DND-41 (cell line): ENCODE results near the gene PDCD10.

Source experiments
- ATAC-seq: fragments of 200-7000 bp; cut with Tn5 transposase; 3 replicates; pipeline ENCODE4 v1.9.1; 2021; ENCODE audit warnings: low read depth; ENCODE audit not compliant: insufficient read depth
- DNase-seq: peaks from one replicate; pipeline ENCODE4 v3.0.0-alpha.2; 2020
- H2AFZ ChIP-seq: 2 replicates; pipeline ENCODE4 v1.6.0; 2012; ENCODE audit warnings: low read depth, low read length
- H3K27ac ChIP-seq: 2 replicates; pipeline ENCODE4 v1.5.1; 2012; ENCODE audit warnings: low read length, inconsistent platforms
- H3K27me3 ChIP-seq: fragments of 200-600 bp; sonication (generic); 2 replicates; pipeline ENCODE4 v1.6.0; 2012; ENCODE audit warnings: low read length, mild to moderate bottlenecking, inconsistent platforms; ENCODE audit not compliant: insufficient read depth, poor library complexity
- H3K36me3 ChIP-seq: 2 replicates; pipeline ENCODE4 v1.5.1; 2012; ENCODE audit warnings: low read length, inconsistent platforms; ENCODE audit not compliant: insufficient read depth
- H3K4me1 ChIP-seq: 2 replicates; pipeline ENCODE4 v1.5.1; 2012; ENCODE audit warnings: mild to moderate bottlenecking, low read length; ENCODE audit not compliant: insufficient read depth
- H3K4me2 ChIP-seq: 2 replicates; pipeline ENCODE4 v1.6.0; 2012; ENCODE audit warnings: mild to moderate bottlenecking, moderate library complexity, low read length, inconsistent platforms; ENCODE audit not compliant: insufficient read depth
- H3K4me3 ChIP-seq, 2 experiments: fragments of 200-600 bp in 1 of 2; shearing (Covaris generic) in 1 of 2; 2 replicates each; pipeline ENCODE4 v1.5.1; 2012 to 2016; ENCODE audit warnings: inconsistent platforms in 2 of 2, low read length in 2 of 2, mild to moderate bottlenecking in 2 of 2, low read depth in 1 of 2, moderate library complexity in 1 of 2
- H3K79me2 ChIP-seq: 2 replicates; pipeline ENCODE4 v1.6.0; 2012; ENCODE audit warnings: low read length, inconsistent platforms; ENCODE audit not compliant: insufficient read depth
- H3K9ac ChIP-seq: 2 replicates; pipeline ENCODE4 v1.6.0; 2012; ENCODE audit warnings: low read depth, mild to moderate bottlenecking, inconsistent platforms, low read length, moderate library complexity
- H3K9me3 ChIP-seq: 2 replicates; pipeline ENCODE4 v1.5.1; 2012; ENCODE audit warnings: low read length, moderate library complexity, mild to moderate bottlenecking, inconsistent platforms; ENCODE audit not compliant: insufficient read depth, severe bottlenecking
- H4K20me1 ChIP-seq: 2 replicates; pipeline ENCODE4 v1.6.0; 2012; ENCODE audit warnings: low read length; ENCODE audit not compliant: insufficient read depth
- CTCF ChIP-seq: IDR thresholded peaks from 2 replicates; pipeline ENCODE4 v1.5.1; 2012; ENCODE audit warnings: borderline replicate concordance, low read length, moderate library complexity, mild to moderate bottlenecking; ENCODE audit not compliant: poor library complexity, severe bottlenecking; ENCODE audit errors: extremely low read depth
- EZH2 ChIP-seq: IDR thresholded peaks from 3 replicates; pipeline ENCODE4 v1.6.1; 2012; ENCODE audit warnings: borderline replicate concordance, low read depth, mild to moderate bottlenecking, moderate library complexity, low read length, inconsistent platforms; ENCODE audit not compliant: severe bottlenecking

Gene PDCD10

GRCh38 chr3:167736264-167736787 lies 1.6 kb upstream of the PDCD10 start:
- DNase-seq (no peak), ATAC-seq (no peak)

GRCh38 chr3:167735233-167736138 lies 794 bp upstream of the PDCD10 start, which contains the start of gene SERPINI1:
TSS of gene SERPINI1 (plus strand) at chr3:167735721. CDS start at chr3:167789129, 53,408 bp downstream.
- peaks cover 39% of the 10 kb centered on the region for H3K4me1 ChIP-seq
- no peaks in the 10 kb centered on the region for H3K36me3 ChIP-seq
- peak within 1 kb of the TSS; percentile 72 for H3K9ac ChIP-seq
- peaks cover 16% of the 10 kb centered on the region; the same call in 1 of the 2 replicates for H4K20me1 ChIP-seq
- TF ChIP-seq CTCF (peak; percentile 16), EZH2 (no peak)
- H3K27me3 ChIP-seq, result no peaks in the 10 kb centered on the region
- peaks cover 42% of the 10 kb centered on the region for H3K79me2 ChIP-seq
- peak within 1 kb of the TSS; percentile 94 for H3K27ac ChIP-seq
- no peaks in the 10 kb centered on the region for H3K9me3 ChIP-seq
- DNase-seq (peak; percentile 88), ATAC-seq (peak; percentile 72)
- peak within 1 kb of the TSS; percentile 96 for H2AFZ ChIP-seq
- H3K4me2 ChIP-seq, result peak within 1 kb of the TSS; percentile 86
- H3K4me3 ChIP-seq, result peak within 1 kb of the TSS; percentile 65 to 92; a peak in 3 of 4 replicates

More at GRCh38 chr3:167736264-167736787, 1.6 kb upstream of the PDCD10 start:
- no peaks in the 10 kb centered on the region for H3K36me3 ChIP-seq
- peaks cover 34% of the 10 kb centered on the region for H3K79me2 ChIP-seq
- no peaks in the 10 kb centered on the region for H3K27me3 ChIP-seq
- no peaks in the 10 kb centered on the region for H3K9me3 ChIP-seq
- H2AFZ ChIP-seq, result 0 out of 2 replicates have a peak overlapping the region, but pooled peaks have one; percentile 88
- TF ChIP-seq CTCF (no peak), EZH2 (no peak)
- peak overlapping the region; percentile 86 for H3K4me2 ChIP-seq
- no peak overlapping the region for H3K9ac ChIP-seq
- H3K4me3 ChIP-seq, result peak overlapping the region; percentile 65 to 92; a peak in 3 of 4 replicates
- peaks cover 39% of the 10 kb centered on the region for H3K4me1 ChIP-seq
- peaks cover 16% of the 10 kb centered on the region; the same call in 1 of the 2 replicates for H4K20me1 ChIP-seq
- H3K27ac ChIP-seq, result no peak overlapping the region

DNA sequence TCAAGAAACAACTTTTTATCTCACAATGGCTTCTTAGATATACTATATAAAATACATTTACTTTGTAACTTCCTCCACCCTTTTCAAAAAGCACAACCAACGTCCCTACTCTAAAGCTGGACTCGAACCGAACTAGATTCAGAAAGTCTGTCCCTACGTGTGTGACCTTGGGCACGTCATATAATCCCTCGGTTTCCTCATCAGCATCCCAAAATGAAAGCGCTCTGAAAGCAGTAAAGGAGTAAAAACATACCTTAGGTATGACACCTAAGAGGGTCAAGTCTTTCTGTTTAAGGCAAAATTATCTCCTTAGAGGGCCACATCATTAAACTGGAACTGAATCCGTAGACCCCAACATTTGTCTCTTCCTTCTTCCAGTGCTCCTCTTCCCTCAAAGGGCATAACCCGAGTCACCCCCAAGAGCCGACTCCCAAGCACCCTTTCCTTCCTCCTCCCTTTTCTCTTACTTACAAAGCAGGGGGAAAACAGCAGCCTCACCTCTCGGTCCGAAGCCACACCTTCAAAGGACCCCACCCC lies 663 bp downstream of the PDCD10 start:
- TF ChIP-seq CTCF (no peak), EZH2 (no peak)
- H3K4me2 ChIP-seq, result peak overlapping the region; percentile 86
- DNase-seq (no peak), ATAC-seq (no peak)
- no peaks in the 10 kb centered on the region for H3K36me3 ChIP-seq
- peaks cover 24% of the 10 kb centered on the region; the same call in 1 of the 2 replicates for H4K20me1 ChIP-seq
- H3K4me3 ChIP-seq, result peak overlapping the region; percentile 65 to 92; a peak in 3 of 4 replicates
- H3K79me2 ChIP-seq, result peaks cover 57% of the 10 kb centered on the region
- peak overlapping the region; percentile 94 for H3K27ac ChIP-seq
- peak overlapping the region; percentile 72 for H3K9ac ChIP-seq
- peak overlapping the region; percentile 96 for H2AFZ ChIP-seq
- peaks cover 39% of the 10 kb centered on the region for H3K4me1 ChIP-seq
- no peaks in the 10 kb centered on the region for H3K9me3 ChIP-seq
- no peaks in the 10 kb centered on the region for H3K27me3 ChIP-seq
